HEK293 (cell line): ENCODE measurements around the gene DEDD.

Experiments
- RBAK ChIP-seq: fragments of 450-650 bp; formaldehyde crosslinking; IDR thresholded peaks from 2 replicates; pipeline ENCODE4 v1.5.1; 2016; ENCODE audit warnings: missing biosample characterization, missing genetic modification characterization
- ZNF155 ChIP-seq: fragments of 450-650 bp; formaldehyde crosslinking; IDR thresholded peaks from 2 replicates; pipeline ENCODE4 v1.5.1; 2016; ENCODE audit warnings: missing biosample characterization, missing genetic modification characterization

DNA sequence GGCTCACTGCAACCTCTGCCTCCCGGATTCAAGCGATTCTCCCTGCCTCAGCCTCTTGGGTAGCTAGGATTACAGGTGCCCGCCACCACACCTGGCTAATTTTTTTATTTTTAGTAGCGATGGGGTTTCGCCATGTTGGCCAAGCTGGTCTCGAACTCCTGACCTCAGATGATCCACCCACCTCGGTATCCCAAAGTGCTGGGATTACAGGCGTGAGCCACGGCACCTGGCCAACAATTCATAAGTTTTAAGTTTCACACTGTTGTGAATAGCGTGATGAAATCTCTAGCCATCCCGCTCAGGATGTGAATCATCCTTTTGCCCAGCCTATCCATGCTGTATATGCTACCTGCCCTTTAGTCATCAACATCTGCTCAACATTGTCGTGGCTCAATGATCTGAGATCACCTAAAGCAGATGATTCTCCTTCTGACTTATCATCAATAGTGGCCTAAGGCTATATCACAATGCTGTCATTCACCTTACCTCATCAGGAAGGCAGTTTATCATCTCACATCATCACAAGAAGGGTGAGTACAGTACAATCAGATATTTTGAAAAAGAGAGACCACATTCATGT is 17.2 kb downstream of the DEDD start:
- peak; percentile 37; the same call in 1 of the 2 replicates for TF ChIP-seq RBAK (tag by site-specific recombination)
- TF ChIP-seq ZNF155 (tag by site-specific recombination), result no peak
